ENCODE results near the gene CABLES1.

DNA sequence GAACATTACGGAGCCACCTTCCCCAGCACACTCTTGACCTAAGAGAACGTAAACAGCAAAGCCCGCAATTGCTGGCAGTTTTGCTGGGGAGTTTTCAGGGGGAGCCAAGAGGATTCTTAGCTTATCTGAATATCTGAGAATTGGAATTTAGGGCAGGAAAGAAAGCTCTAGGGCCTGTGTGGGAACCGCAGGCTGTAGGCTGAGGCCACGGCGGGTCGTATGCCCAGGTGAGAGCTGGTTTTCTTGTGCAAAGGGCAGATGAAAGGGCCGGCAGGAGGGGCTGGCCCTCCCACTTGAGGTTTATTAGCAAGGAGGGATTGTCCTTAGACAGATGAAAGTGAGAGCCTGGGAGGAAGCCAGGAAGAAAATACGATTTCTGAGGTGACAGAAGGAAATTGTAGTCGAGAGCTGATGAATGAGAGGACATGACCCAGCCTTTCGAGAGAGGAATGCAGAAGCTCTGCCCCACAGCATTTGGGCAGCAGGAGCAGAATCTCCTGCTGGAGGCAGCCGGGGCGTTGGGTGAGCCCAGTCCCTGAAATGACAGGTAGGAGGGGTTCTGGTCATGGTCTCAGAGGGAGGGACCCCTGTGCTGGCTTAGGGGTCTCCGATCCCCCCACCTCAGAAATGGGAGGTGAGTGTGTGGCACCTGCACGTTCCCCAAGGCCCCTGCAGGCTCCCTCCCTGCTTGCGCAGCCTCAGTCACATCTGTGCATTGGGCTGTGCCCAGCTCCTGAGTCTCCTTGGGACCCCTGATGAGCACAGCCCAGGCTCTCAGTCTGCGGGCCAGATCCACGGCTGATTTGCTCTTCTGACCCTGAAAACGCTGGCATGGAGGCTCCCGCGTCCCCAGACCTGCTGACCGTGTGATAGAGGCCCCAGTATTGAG is 61.1 kb downstream of the CABLES1 start:
- TF ChIP-seq, protein P1, sequence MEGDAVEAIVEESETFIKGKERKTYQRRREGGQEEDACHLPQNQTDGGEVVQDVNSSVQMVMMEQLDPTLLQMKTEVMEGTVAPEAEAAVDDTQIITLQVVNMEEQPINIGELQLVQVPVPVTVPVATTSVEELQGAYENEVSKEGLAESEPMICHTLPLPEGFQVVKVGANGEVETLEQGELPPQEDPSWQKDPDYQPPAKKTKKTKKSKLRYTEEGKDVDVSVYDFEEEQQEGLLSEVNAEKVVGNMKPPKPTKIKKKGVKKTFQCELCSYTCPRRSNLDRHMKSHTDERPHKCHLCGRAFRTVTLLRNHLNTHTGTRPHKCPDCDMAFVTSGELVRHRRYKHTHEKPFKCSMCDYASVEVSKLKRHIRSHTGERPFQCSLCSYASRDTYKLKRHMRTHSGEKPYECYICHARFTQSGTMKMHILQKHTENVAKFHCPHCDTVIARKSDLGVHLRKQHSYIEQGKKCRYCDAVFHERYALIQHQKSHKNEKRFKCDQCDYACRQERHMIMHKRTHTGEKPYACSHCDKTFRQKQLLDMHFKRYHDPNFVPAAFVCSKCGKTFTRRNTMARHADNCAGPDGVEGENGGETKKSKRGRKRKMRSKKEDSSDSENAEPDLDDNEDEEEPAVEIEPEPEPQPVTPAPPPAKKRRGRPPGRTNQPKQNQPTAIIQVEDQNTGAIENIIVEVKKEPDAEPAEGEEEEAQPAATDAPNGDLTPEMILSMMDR (IDR thresholded peaks at IDR 0.05) = no peak
- no peak for TF ChIP-seq POLR2A (IDR thresholded peaks at IDR 0.05)

All from transverse colon (tissue), 3 donors.